Esophagus muscularis mucosa (tissue), 4 donors: ENCODE measurements around the gene SASH1.

Experiments used
- EP300 ChIP-seq: sonication (generic); formaldehyde crosslinking; IDR thresholded peaks from one replicate; pipeline ENCODE4 v1.6.1; 2017; ENCODE audit warnings: antibody characterized with exemption
- POLR2A ChIP-seq: fragments of 450-650 bp; IDR thresholded peaks from one replicate; pipeline ENCODE4 v1.6.1; 2017; ENCODE audit warnings: antibody characterized with exemption, moderate library complexity, mild to moderate bottlenecking, low read depth
- TF ChIP-seq, protein P1 (sequence below), 3 experiments: fragments of 200-600 bp in 2 of 3; fragments of 450-650 bp in 1 of 3; sonication (generic) in 2 of 3; IDR thresholded peaks; one replicate each; pipeline ENCODE4 v1.5.1; 2017 to 2019; ENCODE audit warnings: antibody characterized with exemption in 3 of 3, mild to moderate bottlenecking in 2 of 3, moderate library complexity in 1 of 3

GRCh38 chr6:148345176-148345575 is 2.5 kb downstream of the SASH1 start:
- TF ChIP-seq, protein P1, sequence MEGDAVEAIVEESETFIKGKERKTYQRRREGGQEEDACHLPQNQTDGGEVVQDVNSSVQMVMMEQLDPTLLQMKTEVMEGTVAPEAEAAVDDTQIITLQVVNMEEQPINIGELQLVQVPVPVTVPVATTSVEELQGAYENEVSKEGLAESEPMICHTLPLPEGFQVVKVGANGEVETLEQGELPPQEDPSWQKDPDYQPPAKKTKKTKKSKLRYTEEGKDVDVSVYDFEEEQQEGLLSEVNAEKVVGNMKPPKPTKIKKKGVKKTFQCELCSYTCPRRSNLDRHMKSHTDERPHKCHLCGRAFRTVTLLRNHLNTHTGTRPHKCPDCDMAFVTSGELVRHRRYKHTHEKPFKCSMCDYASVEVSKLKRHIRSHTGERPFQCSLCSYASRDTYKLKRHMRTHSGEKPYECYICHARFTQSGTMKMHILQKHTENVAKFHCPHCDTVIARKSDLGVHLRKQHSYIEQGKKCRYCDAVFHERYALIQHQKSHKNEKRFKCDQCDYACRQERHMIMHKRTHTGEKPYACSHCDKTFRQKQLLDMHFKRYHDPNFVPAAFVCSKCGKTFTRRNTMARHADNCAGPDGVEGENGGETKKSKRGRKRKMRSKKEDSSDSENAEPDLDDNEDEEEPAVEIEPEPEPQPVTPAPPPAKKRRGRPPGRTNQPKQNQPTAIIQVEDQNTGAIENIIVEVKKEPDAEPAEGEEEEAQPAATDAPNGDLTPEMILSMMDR (IDR thresholded peaks at IDR 0.05) = no peak
- TF ChIP-seq EP300 (no peak), POLR2A (no peak)
